Spleen (tissue), 11 donors: ENCODE results near the gene TBL3. TPM values are rescaled to one million over a fixed set of nuclear protein-coding genes. Genes with fewer than 3 reads are reported as not detected.
A peak's percentile ranks its signal among the peaks of the same experiment; 100 is the strongest.

Experiments
- DNase-seq: peaks from one replicate; pipeline ENCODE4 v3.0.0-alpha.2; 2020
- H3K27ac ChIP-seq, 8 donors: fragments of 200-600 bp; sonication (generic) in 7 of 8; 1 replicate in 4 of 8; 2 replicates in 4 of 8; pipeline versions ENCODE4 v1.5.0 to v1.8.0; 2016 to 2021; ENCODE audit warnings: inconsistent platforms in 4 of 8, mild to moderate bottlenecking in 4 of 8, moderate library complexity in 1 of 8
- H3K27me3 ChIP-seq, 7 donors: fragments of 200-600 bp; sonication (generic) in 6 of 7; replicated peaks in 1 of 7; 1 replicate in 4 of 7; 2 replicates in 3 of 7; pipeline versions ENCODE4 v1.5.0 to v1.8.0; 2016 to 2021; ENCODE audit warnings: inconsistent platforms in 3 of 7, mild to moderate bottlenecking in 1 of 7
- H3K36me3 ChIP-seq, 6 donors: fragments of 200-600 bp; sonication (generic) in 5 of 6; 1 replicate in 4 of 6; 2 replicates in 2 of 6; pipeline versions ENCODE4 v1.5.0 to v1.8.0; 2016 to 2021; ENCODE audit warnings: inconsistent platforms in 2 of 6
- H3K4me1 ChIP-seq, 6 donors: fragments of 200-600 bp; sonication (generic) in 5 of 6; 1 replicate in 3 of 6; 2 replicates in 3 of 6; pipeline versions ENCODE4 v1.5.0 to v1.8.0; 2016 to 2021; ENCODE audit warnings: inconsistent platforms in 3 of 6
- H3K4me3 ChIP-seq, 8 donors: fragments of 200-600 bp; sonication (generic) in 7 of 8; 1 replicate in 4 of 8; 2 replicates in 4 of 8; pipeline versions ENCODE4 v1.5.0 to v1.8.0; 2016 to 2021; ENCODE audit warnings: inconsistent platforms in 4 of 8, mild to moderate bottlenecking in 4 of 8, moderate library complexity in 2 of 8
- H3K9me3 ChIP-seq, 8 donors: fragments of 200-600 bp; sonication (generic) in 7 of 8; 1 replicate in 4 of 8; 2 replicates in 4 of 8; pipeline versions ENCODE4 v1.5.0 to v1.8.0; 2016 to 2021; ENCODE audit warnings: inconsistent platforms in 4 of 8
- CTCF ChIP-seq, 11 experiments: fragments of 200-600 bp in 7 of 11; fragments of 450-650 bp in 4 of 11; sonication (generic) in 4 of 11; IDR thresholded peaks in 8 of 11; conservative IDR thresholded peaks in 3 of 11; 1 replicate in 7 of 11; 2 replicates in 4 of 11; pipeline versions ENCODE4 v1.4.0 to v1.8.0; 2016 to 2021; ENCODE audit warnings: antibody characterized with exemption in 11 of 11, inconsistent platforms in 4 of 11, mild to moderate bottlenecking in 1 of 11
- POLR2A ChIP-seq, 3 donors: fragments of 450-650 bp; IDR thresholded peaks; one replicate each; pipeline ENCODE4 v1.5.1; 2017; ENCODE audit warnings: antibody characterized with exemption in 3 of 3, mild to moderate bottlenecking in 1 of 3
- POLR2AphosphoS5 ChIP-seq, 3 donors: sonication (generic); formaldehyde crosslinking; IDR thresholded peaks; one replicate each; pipeline ENCODE4 v1.5.1; 2017; ENCODE audit warnings: antibody characterized with exemption in 3 of 3
- WGBS, 5 donors: extraction: QIAGEN DNeasy Blood & Tissue Kit in 3 of 5; methylation state at CpG; one replicate each; pipeline versions ENCODE4 v1.1.5 to v1.1.7; 2013 to 2018; 5-methylcytosine and 5-hydroxymethylcytosine counted together
- intact Hi-C: fragments of 100-400 bp; cut with DNase I; formaldehyde crosslinking; loops from one replicate; pipeline ENCODE4 v1.15.0; 2023; ENCODE audit warnings: low total_unique reads
- polyA plus RNA-seq, 3 donors: library from polyadenylated mRNA; stranded (reverse); fragments of 200-250 nt; gene quantifications; one replicate each; pipeline ENCODE4 v1.2.1, GENCODE V29; 2013
- small RNA-seq, 4 donors: library from RNA; depleted of rRNA; stranded (forward); fragments of <200 nt; gene quantifications; one replicate each; pipeline ENCODE3, GENCODE V24; 2016
- total RNA-seq, 7 donors: library from RNA; depleted of rRNA in 3 of 7; stranded (reverse); fragments of >200 nt in 3 of 7; fragmentation: NEBNext Ultra II Directional in 4 of 7; extraction: Animal tissue kit (Norgen Biotek cat#: 25700) in 4 of 7; gene quantifications; one replicate each; pipeline versions ENCODE4 v1.1.0 to v1.2.1, GENCODE V29; 2016 to 2021
- donor health status: healthy with polysubstance abuse.
- donor health status: DM: no; HTN: no; CAD: no; lungs with moderate emphysema.
- donor health status: DM: no; HTN: no; CAD: no.
- donor health status: Bipolar disorder and iron deficiency.
- donor health status: healthy.
- donor health status: DM: no; HTN: no; CAD: no.
- donor health status: DM: yes; HTN: yes; CAD: no.

The TBL3 gene
- total and polyA plus RNA-seq, 10 donors: 20.6 to 54.2 (median 29.3) TPM

DNA sequence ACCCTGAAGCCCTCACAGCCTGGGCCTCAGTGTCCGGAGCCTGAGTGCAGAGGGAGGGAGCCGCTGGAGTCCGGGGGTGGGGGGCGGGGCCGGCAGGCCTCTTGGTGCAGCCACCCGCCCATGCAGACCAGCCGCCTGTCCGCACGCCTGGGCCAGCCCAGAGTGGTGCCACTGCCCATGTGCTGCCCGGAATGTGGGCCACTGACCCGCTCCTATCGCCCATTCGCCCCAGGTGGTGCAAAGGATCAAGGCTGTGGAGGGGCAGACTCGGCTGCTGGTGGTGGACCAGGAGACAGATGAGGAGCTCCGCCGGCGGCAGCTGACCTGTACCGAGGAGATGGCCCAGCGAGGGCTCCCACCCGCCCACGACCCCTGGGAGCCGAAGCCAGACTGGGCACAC, 57.5 kb downstream of the TBL3 start:
- Histone ChIP-seq H3K9me3 (no peaks in the 10 kb centered on the region), H3K27me3 (peaks cover 0 to 48% (median 7%) of the 10 kb centered on the region in 7 donors), H3K27ac (peak overlapping the region in 6 of 8 donors; percentile 80 to 90 (median 86)), H3K4me3 (peak overlapping the region in 6 of 8 donors; percentile 66 to 87 (median 71)), H3K36me3 (peaks cover 0 to 15% (median 0%) of the 10 kb centered on the region in 6 donors), H3K4me1 (peaks cover 8 to 96% (median 82%) of the 10 kb centered on the region in 6 donors)
- intact Hi-C loops: loop anchor here (5.0 kb wide), 1 partner anchor 123 kb away; no protein-coding TSS in a partner anchor
- WGBS, 5 donors: 60 to 85% (median 76%) methylated on average over 9 to 22 of the region's 22 CpGs
- DNase-seq: peak; percentile 75
- no peak for TF ChIP-seq CTCF (IDR thresholded peaks at IDR 0.05 in 8 of 11, conservative IDR thresholded peaks at IDR 0.05 in 3 of 11)
- TF ChIP-seq POLR2AphosphoS5 (IDR thresholded peaks at IDR 0.05): no peak
- no peak for TF ChIP-seq POLR2A (IDR thresholded peaks at IDR 0.05)

DNA sequence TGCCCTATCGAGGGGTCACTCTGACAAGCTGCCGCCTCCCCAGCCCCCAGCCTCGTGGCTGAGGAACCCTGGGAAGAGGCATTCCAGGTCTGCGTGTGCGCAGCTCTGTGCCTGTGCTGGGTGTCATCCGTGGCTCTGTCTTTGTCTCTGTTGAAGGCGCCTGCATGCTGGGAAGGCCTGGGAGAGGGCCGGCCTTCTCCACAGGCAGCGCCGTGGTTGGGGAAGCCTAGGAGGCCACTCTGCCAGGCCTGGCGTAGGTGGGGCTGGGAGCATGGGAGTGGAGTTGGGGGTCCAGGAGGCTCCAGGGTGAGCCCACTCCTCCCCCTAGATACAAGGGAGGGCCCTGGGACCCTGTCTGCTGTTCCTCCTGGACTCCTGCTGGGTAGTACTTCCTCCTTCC, 58.2 kb downstream of the TBL3 start:
- intact Hi-C loops: no loop called here
- Histone ChIP-seq H3K36me3 (peaks cover 0 to 15% (median 0%) of the 10 kb centered on the region in 6 donors), H3K27ac (peak overlapping the region; percentile 15 to 90 (median 84)), H3K4me1 (peaks cover 8 to 95% (median 82%) of the 10 kb centered on the region in 6 donors), H3K27me3 (peaks cover 0 to 41% (median 7%) of the 10 kb centered on the region in 7 donors), H3K4me3 (peak overlapping the region in 5 of 8 donors; percentile 0 to 87 (median 70)), H3K9me3 (no peaks in the 10 kb centered on the region)
- WGBS, 5 donors: 52 to 85% (median 76%) methylated on average over 7 to 11 of the region's 11 CpGs
- TF ChIP-seq POLR2A (IDR thresholded peaks at IDR 0.05): no peak
- TF ChIP-seq POLR2AphosphoS5 (IDR thresholded peaks at IDR 0.05): no peak
- no peak for TF ChIP-seq CTCF (IDR thresholded peaks at IDR 0.05 in 8 of 11, conservative IDR thresholded peaks at IDR 0.05 in 3 of 11)
- no peak for DNase-seq

DNA sequence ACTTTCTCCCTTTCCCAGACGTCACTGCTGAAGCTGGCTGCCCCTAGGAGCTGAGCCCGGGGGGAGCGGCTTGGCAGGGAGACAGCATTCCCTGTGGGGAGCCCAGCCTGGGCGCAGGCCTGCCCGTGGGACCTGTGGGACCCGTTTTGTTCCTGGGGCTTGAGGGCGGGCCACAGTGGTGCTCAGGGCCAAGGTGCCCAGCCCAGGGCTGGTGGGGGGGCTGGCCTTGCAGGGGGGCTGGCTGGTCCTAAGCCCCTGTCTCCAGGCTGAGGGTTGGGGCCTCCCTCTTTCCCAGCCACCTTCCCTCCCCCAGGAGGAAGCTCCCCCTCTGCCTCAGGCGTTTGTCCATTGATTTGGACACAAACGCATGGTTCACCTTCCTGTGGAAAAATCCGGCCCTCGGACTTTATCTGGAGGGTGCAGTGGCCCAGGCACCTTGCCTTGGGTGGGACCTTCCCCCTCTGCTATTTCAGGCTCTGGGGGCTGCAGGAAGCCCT, 59.3 kb downstream of the TBL3 start:
- TF ChIP-seq CTCF (IDR thresholded peaks at IDR 0.05 in 8 of 11, conservative IDR thresholded peaks at IDR 0.05 in 3 of 11) (no peak), POLR2AphosphoS5 (IDR thresholded peaks at IDR 0.05) (peak; percentile 46 to 77 (median 57))
- Histone ChIP-seq H3K9me3 (no peaks in the 10 kb centered on the region), H3K36me3 (peaks cover 0 to 18% (median 0%) of the 10 kb centered on the region in 6 donors), H3K27ac (peak overlapping the region; percentile 15 to 90 (median 84)), H3K27me3 (peaks cover 0 to 37% (median 7%) of the 10 kb centered on the region in 7 donors), H3K4me3 (peak overlapping the region in 1 of 8 donors; percentile 86), H3K4me1 (peaks cover 16 to 95% (median 82%) of the 10 kb centered on the region in 6 donors)
- peak; percentile 71 for DNase-seq
- 44 to 67% (median 62%) methylated on average over 8 to 11 of the region's 11 CpGs for WGBS, 5 donors
- intact Hi-C loops: no loop called here

Small RNA genes lying within 50 kb of the gene (small RNA-seq; reads per million reads assigned to genes)
- 0 to 0.27 (median 0.04) reads per million in 4 donors for gene AC005363.2
- gene RN7SL219P: 0 reads per million in 4 donors
- 0 reads per million in 4 donors for gene SNORA10
- 0 reads per million in 4 donors for gene SNORA64

Other genes starting within 250 kb of the TBL3 start
- gene NME3, start 200.5 kb upstream of the TBL3 start, total RNA-seq: 10 to 100 TPM; 51.0 to 82.9 (median 68.4) TPM
- gene NME3, start 200.5 kb upstream of the TBL3 start, polyA plus RNA-seq: 100 to 1,000 TPM; 152 to 283 (median 256) TPM
- 10 to 100 TPM; 17.8 to 41.3 (median 28.8) TPM for gene EME2, start 199.2 kb upstream of the TBL3 start, total RNA-seq
- 10 to 100 TPM in 2 of 3 donors, 1 to 10 TPM in 1; 5.1 to 22.4 (median 13.8) TPM for gene EME2, start 199.2 kb upstream of the TBL3 start, polyA plus RNA-seq
- 10 to 100 TPM; 49.9 to 66.8 (median 62.3) TPM for gene MRPS34, start 198.9 kb upstream of the TBL3 start, total RNA-seq
- 100 to 1,000 TPM; 133 to 157 (median 134) TPM for gene MRPS34, start 198.9 kb upstream of the TBL3 start, polyA plus RNA-seq
- gene SPSB3, start 189.5 kb upstream of the TBL3 start, total RNA-seq: 100 to 1,000 TPM in 2 of 7 donors, 10 to 100 TPM in 5; 41.4 to 114 (median 65.3) TPM
- 100 to 1,000 TPM; 111 to 266 (median 204) TPM for gene SPSB3, start 189.5 kb upstream of the TBL3 start, polyA plus RNA-seq
- 100 to 1,000 TPM in 1 of 7 donors, 10 to 100 TPM in 6; 37.5 to 103 (median 44.6) TPM for gene NUBP2, start 189.1 kb upstream of the TBL3 start, total RNA-seq
- gene NUBP2, start 189.1 kb upstream of the TBL3 start, polyA plus RNA-seq: 10 to 100 TPM; 61.9 to 84.3 (median 79.3) TPM
- under 1 TPM in 5 of 7 donors, not detected in 2; 0.21 to 0.63 (median 0.39) TPM for gene IGFALS, start 178.3 kb upstream of the TBL3 start, total RNA-seq
- under 1 TPM; 0.14 to 0.19 (median 0.17) TPM for gene IGFALS, start 178.3 kb upstream of the TBL3 start, polyA plus RNA-seq
- 10 to 100 TPM; 42.4 to 60.4 (median 49.1) TPM for gene HAGH, start 145.2 kb upstream of the TBL3 start, total RNA-seq
- gene HAGH, start 145.2 kb upstream of the TBL3 start, polyA plus RNA-seq: 10 to 100 TPM; 33.6 to 76.6 (median 41.0) TPM
- 10 to 100 TPM in 6 of 7 donors, 1 to 10 TPM in 1; 9.5 to 34.9 (median 17.7) TPM for gene FAHD1, start 144.8 kb upstream of the TBL3 start, total RNA-seq
- gene FAHD1, start 144.8 kb upstream of the TBL3 start, polyA plus RNA-seq: 10 to 100 TPM; 13.8 to 23.1 (median 15.4) TPM
- gene MEIOB, start 99.9 kb upstream of the TBL3 start, total RNA-seq: not detected
- not detected for gene MEIOB, start 99.9 kb upstream of the TBL3 start, polyA plus RNA-seq
- under 1 TPM in 1 of 7 donors, not detected in 6; 0.20 TPM for gene HS3ST6, start 53.6 kb upstream of the TBL3 start, total RNA-seq
- under 1 TPM in 1 of 3 donors, not detected in 2; 0.06 TPM for gene HS3ST6, start 53.6 kb upstream of the TBL3 start, polyA plus RNA-seq
- gene MSRB1, start 28.9 kb upstream of the TBL3 start, total RNA-seq: 100 to 1,000 TPM in 2 of 7 donors, 10 to 100 TPM in 5; 32.9 to 114 (median 60.4) TPM
- 10 to 100 TPM; 31.1 to 62.0 (median 31.3) TPM for gene MSRB1, start 28.9 kb upstream of the TBL3 start, polyA plus RNA-seq
- gene RPL3L, start 17.4 kb upstream of the TBL3 start, total RNA-seq: not detected
- gene RPL3L, start 17.4 kb upstream of the TBL3 start, polyA plus RNA-seq: under 1 TPM in 1 of 3 donors, not detected in 2; 0.03 TPM
- gene NDUFB10, start 12.5 kb upstream of the TBL3 start, total RNA-seq: 100 to 1,000 TPM in 3 of 7 donors, 10 to 100 TPM in 4; 69.3 to 225 (median 87.4) TPM
- gene NDUFB10, start 12.5 kb upstream of the TBL3 start, polyA plus RNA-seq: 100 to 1,000 TPM; 155 to 162 (median 159) TPM
- gene RPS2, start 7.2 kb upstream of the TBL3 start, total RNA-seq: 1,000 to 10,000 TPM; 1,930 to 2,450 (median 2,233) TPM
- gene RPS2, start 7.2 kb upstream of the TBL3 start, polyA plus RNA-seq: 1,000 to 10,000 TPM; 3,942 to 6,006 (median 5,765) TPM
- not detected for gene RNF151, start 5.2 kb upstream of the TBL3 start, total RNA-seq
- under 1 TPM; 0.16 to 0.26 (median 0.17) TPM for gene RNF151, start 5.2 kb upstream of the TBL3 start, polyA plus RNA-seq
- 1 to 10 TPM in 1 of 7 donors, under 1 TPM in 2, not detected in 4; 0.30 to 1.4 (median 0.49) TPM for gene NOXO1, start 9.4 kb downstream of the TBL3 start, total RNA-seq
- gene NOXO1, start 9.4 kb downstream of the TBL3 start, polyA plus RNA-seq: 1 to 10 TPM in 1 of 3 donors, under 1 TPM in 2; 0.68 to 1.3 (median 0.96) TPM
- 10 to 100 TPM in 6 of 7 donors, 1 to 10 TPM in 1; 9.6 to 23.3 (median 20.5) TPM for gene GFER, start 12.1 kb downstream of the TBL3 start, total RNA-seq
- 10 to 100 TPM; 28.5 to 36.0 (median 34.9) TPM for gene GFER, start 12.1 kb downstream of the TBL3 start, polyA plus RNA-seq
- 10 to 100 TPM in 1 of 7 donors, 1 to 10 TPM in 5, under 1 TPM in 1; 0.85 to 11.4 (median 2.6) TPM for gene SYNGR3, start 17.9 kb downstream of the TBL3 start, total RNA-seq
- gene SYNGR3, start 17.9 kb downstream of the TBL3 start, polyA plus RNA-seq: 1 to 10 TPM; 1.8 to 3.0 (median 3.0) TPM
- 10 to 100 TPM; 34.6 to 56.2 (median 47.2) TPM for gene ZNF598, start 37.8 kb downstream of the TBL3 start, total RNA-seq
- 10 to 100 TPM; 21.8 to 45.5 (median 29.0) TPM for gene ZNF598, start 37.8 kb downstream of the TBL3 start, polyA plus RNA-seq
- 1 to 10 TPM in 1 of 7 donors, under 1 TPM in 3, not detected in 3; 0.51 to 1.9 (median 0.89) TPM for gene NPW, start 47.7 kb downstream of the TBL3 start, total RNA-seq
- gene NPW, start 47.7 kb downstream of the TBL3 start, polyA plus RNA-seq: 1 to 10 TPM in 2 of 3 donors, under 1 TPM in 1; 0.30 to 2.5 (median 2.3) TPM
- 100 to 1,000 TPM in 4 of 7 donors, 10 to 100 TPM in 3; 62.4 to 179 (median 126) TPM for gene NHERF2, start 54.8 kb downstream of the TBL3 start, total RNA-seq
- 100 to 1,000 TPM in 1 of 3 donors, 10 to 100 TPM in 2; 64.6 to 218 (median 71.2) TPM for gene NHERF2, start 54.8 kb downstream of the TBL3 start, polyA plus RNA-seq
- 10 to 100 TPM in 6 of 7 donors, 1 to 10 TPM in 1; 9.6 to 29.6 (median 20.0) TPM for gene NTHL1, start 75.8 kb downstream of the TBL3 start, total RNA-seq
- gene NTHL1, start 75.8 kb downstream of the TBL3 start, polyA plus RNA-seq: 10 to 100 TPM; 31.3 to 52.1 (median 37.0) TPM
- 100 to 1,000 TPM in 4 of 7 donors, 10 to 100 TPM in 3; 63.8 to 185 (median 103) TPM for gene TSC2, start 75.9 kb downstream of the TBL3 start, total RNA-seq
- gene TSC2, start 75.9 kb downstream of the TBL3 start, polyA plus RNA-seq: 10 to 100 TPM; 20.7 to 82.0 (median 53.3) TPM
- gene PKD1, start 163.8 kb downstream of the TBL3 start, total RNA-seq: 100 to 1,000 TPM in 2 of 7 donors, 10 to 100 TPM in 5; 64.0 to 124 (median 95.3) TPM
- gene PKD1, start 163.8 kb downstream of the TBL3 start, polyA plus RNA-seq: 10 to 100 TPM; 14.0 to 60.9 (median 18.5) TPM
- 1 to 10 TPM in 4 of 7 donors, under 1 TPM in 2, not detected in 1; 0.26 to 7.9 (median 1.2) TPM for gene RAB26, start 176.6 kb downstream of the TBL3 start, total RNA-seq
- gene RAB26, start 176.6 kb downstream of the TBL3 start, polyA plus RNA-seq: 1 to 10 TPM in 2 of 3 donors, under 1 TPM in 1; 0.91 to 1.5 (median 1.4) TPM
- gene TRAF7, start 183.7 kb downstream of the TBL3 start, total RNA-seq: 10 to 100 TPM; 41.5 to 63.9 (median 50.9) TPM
- 10 to 100 TPM; 22.0 to 37.6 (median 23.3) TPM for gene TRAF7, start 183.7 kb downstream of the TBL3 start, polyA plus RNA-seq
- not detected for gene CASKIN1, start 224.6 kb downstream of the TBL3 start, total RNA-seq
- gene CASKIN1, start 224.6 kb downstream of the TBL3 start, polyA plus RNA-seq: under 1 TPM; 0.24 to 0.32 (median 0.30) TPM
- 10 to 100 TPM; 25.0 to 50.0 (median 30.4) TPM for gene MLST8, start 233.4 kb downstream of the TBL3 start, total RNA-seq
- gene MLST8, start 233.4 kb downstream of the TBL3 start, polyA plus RNA-seq: 10 to 100 TPM; 40.6 to 61.7 (median 51.3) TPM
- 10 to 100 TPM in 2 of 7 donors, 1 to 10 TPM in 5; 3.5 to 12.8 (median 8.6) TPM for gene BRICD5, start 238.8 kb downstream of the TBL3 start, total RNA-seq
- 10 to 100 TPM; 18.2 to 40.2 (median 18.9) TPM for gene BRICD5, start 238.8 kb downstream of the TBL3 start, polyA plus RNA-seq
- 10 to 100 TPM in 6 of 7 donors, 1 to 10 TPM in 1; 9.4 to 20.2 (median 14.1) TPM for gene PGP, start 242.8 kb downstream of the TBL3 start, total RNA-seq
- gene PGP, start 242.8 kb downstream of the TBL3 start, polyA plus RNA-seq: 10 to 100 TPM in 2 of 3 donors, 1 to 10 TPM in 1; 9.3 to 16.6 (median 12.4) TPM